Measurements from ENCODE around the gene SNHG17. TPM values are rescaled to one million over a fixed set of nuclear protein-coding genes. Genes with fewer than 3 reads are reported as not detected.
"Not testable (repeated sequence)": the region's sequence is repeated elsewhere in the genome, so short reads cannot be mapped to it uniquely, and the experiment has no call there.

The SNHG17 gene
- 10.0 and 11.2 TPM in 2 replicates for total RNA-seq (2012; rRNA removed)

DNA sequence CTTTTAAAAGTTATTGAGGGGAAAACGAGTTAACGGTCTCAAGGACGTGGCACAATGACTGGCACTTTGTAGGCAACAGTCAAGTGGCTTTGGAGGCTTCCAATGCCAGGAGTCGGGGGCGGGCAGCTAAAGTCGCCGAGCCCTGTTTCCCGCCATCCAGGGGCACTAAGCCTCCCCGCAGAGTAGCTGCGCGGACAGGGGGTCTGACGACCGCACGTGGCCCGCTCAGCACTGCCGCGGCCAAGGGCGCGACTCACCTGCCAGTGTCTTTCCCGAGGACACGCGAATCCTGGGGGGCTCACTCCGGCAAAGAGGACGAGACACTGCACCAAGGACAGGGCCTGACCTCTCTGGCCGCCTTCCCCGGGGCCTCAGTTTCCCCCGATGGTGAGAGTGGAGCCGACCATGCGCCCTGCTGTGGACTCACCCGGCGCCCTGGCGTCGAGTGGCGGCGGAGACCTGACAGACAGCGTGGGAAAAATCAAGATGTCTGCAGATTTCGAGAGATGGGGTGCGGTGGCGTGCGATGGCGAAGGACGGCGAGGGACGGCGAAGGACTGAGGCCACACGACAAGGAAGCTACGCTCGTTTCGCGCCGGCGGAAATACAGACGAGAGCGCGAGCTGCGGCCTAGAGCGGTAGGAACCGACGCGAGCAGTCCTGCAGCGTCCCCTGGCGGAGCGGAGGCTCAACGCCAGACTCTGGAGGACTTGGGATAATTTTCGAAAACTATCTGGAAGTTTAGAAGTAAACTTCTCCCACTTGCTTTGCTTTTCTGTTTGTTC lies at the start of gene SNHG17:
SNHG17 (minus strand) TSS at position 559 of the 785 bp plus-strand sequence.
- Histone ChIP-seq H3K4me2 (ENCODE audit: low read length) (peak within 1 kb of the TSS; percentile 92), H3K4me3 (ENCODE audit: low read length) (peak within 1 kb of the TSS; percentile 88), H3K36me3 (ENCODE audit: insufficient read depth, low read length) (peaks cover 36% of the 10 kb centered on the region), H3K9me3 (replicated peaks; ENCODE audit: low read length) (no peaks in the 10 kb centered on the region), H3K4me1 (ENCODE audit: control insufficient read depth, insufficient read depth, low read length) (peaks cover 34% of the 10 kb centered on the region), H3K27me3 (ENCODE audit: control insufficient read depth, insufficient read depth, low read length) (peaks cover 10% of the 10 kb centered on the region), H3K9ac (ENCODE audit: low read depth, low read length) (peak within 1 kb of the TSS; percentile 94)

GRCh38 chr20:38479596-38479995 lies 44.5 kb upstream of the SNHG17 start:
- H3K4me3 ChIP-seq (ENCODE audit: low read length) = no peak overlapping the region
- H3K9ac ChIP-seq (ENCODE audit: low read depth, low read length) = no peak overlapping the region
- H3K27me3 ChIP-seq (ENCODE audit: control insufficient read depth, insufficient read depth, low read length) = no peaks in the 10 kb centered on the region
- no peaks in the 10 kb centered on the region for H3K9me3 ChIP-seq (replicated peaks; ENCODE audit: low read length)
- H3K36me3 ChIP-seq (ENCODE audit: insufficient read depth, low read length) = peaks cover 3% of the 10 kb centered on the region
- no peak overlapping the region for H3K4me2 ChIP-seq (ENCODE audit: low read length)
- H3K4me1 ChIP-seq (ENCODE audit: control insufficient read depth, insufficient read depth, low read length) = peaks cover under 1% of the 10 kb centered on the region

DNA sequence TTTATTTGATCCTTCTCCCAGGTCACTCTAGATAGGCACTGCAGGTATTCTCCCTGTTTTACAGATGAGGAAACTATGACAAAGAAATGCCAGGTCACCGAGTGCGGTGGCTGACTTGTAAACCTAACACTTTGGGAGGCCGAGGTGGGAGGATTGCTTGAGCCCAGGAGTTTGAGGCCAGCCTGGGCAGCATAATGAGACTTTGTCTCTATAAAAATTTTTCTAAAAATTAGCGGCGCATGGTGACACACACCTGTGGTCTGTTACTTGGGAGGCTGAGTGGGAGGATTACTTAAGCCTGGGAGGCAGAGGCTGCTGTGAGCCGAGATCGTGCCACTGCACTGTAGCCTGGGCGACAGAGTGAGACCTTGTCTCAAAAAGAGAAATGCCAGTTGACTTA lies 42.6 kb upstream of the SNHG17 start:
- Histone ChIP-seq H3K9ac (ENCODE audit: low read depth, low read length) (no peak overlapping the region), H3K36me3 (ENCODE audit: insufficient read depth, low read length) (no peaks in the 10 kb centered on the region), H3K4me3 (ENCODE audit: low read length) (no peak overlapping the region), H3K4me2 (ENCODE audit: low read length) (no peak overlapping the region), H3K4me1 (ENCODE audit: control insufficient read depth, insufficient read depth, low read length) (peaks cover 10% of the 10 kb centered on the region), H3K9me3 (replicated peaks; ENCODE audit: low read length) (no peaks in the 10 kb centered on the region), H3K27me3 (ENCODE audit: control insufficient read depth, insufficient read depth, low read length) (no peaks in the 10 kb centered on the region)

DNA sequence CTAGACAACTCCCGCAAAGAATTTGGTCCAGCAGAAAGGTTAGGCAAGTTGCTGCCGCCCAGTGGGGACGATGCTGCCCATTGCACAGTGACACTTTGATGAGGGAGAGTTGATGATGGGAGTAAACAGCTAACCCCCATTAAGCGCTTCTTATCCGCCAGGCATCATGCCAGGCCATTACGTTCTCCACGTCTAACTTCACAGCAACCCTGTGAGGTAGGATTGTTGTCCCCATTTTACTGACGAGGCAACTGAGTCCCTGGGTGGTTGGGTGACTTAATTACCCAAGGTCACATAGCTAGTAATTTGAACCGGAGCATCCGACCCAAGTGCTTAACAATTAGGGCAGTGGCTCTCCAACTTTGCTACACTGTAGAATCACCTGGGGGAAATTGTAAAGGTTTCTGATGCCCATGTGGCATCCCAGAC lies 38.3 kb upstream of the SNHG17 start:
- Histone ChIP-seq H3K9ac (ENCODE audit: low read depth, low read length) (peak overlapping the region; percentile 90), H3K4me3 (ENCODE audit: low read length) (peak overlapping the region; percentile 84), H3K36me3 (ENCODE audit: insufficient read depth, low read length) (no peaks in the 10 kb centered on the region), H3K27me3 (ENCODE audit: control insufficient read depth, insufficient read depth, low read length) (peaks cover 5% of the 10 kb centered on the region), H3K4me2 (ENCODE audit: low read length) (peak overlapping the region; percentile 81), H3K9me3 (replicated peaks; ENCODE audit: low read length) (no peaks in the 10 kb centered on the region), H3K4me1 (ENCODE audit: control insufficient read depth, insufficient read depth, low read length) (peaks cover 10% of the 10 kb centered on the region)

GRCh38 chr20:38472513-38473366 lies 37.6 kb upstream of the SNHG17 start, which contains the start of gene RALGAPB:
TSS of gene RALGAPB (plus strand) at chr20:38472843. CDS start at chr20:38488433, 15,590 bp downstream.
- Histone ChIP-seq H3K4me2 (ENCODE audit: low read length) (peak within 1 kb of the TSS; percentile 84), H3K9me3 (replicated peaks; ENCODE audit: low read length) (no peaks in the 10 kb centered on the region), H3K27me3 (ENCODE audit: control insufficient read depth, insufficient read depth, low read length) (peaks cover 5% of the 10 kb centered on the region), H3K4me1 (ENCODE audit: control insufficient read depth, insufficient read depth, low read length) (peaks cover 10% of the 10 kb centered on the region), H3K36me3 (ENCODE audit: insufficient read depth, low read length) (no peaks in the 10 kb centered on the region), H3K9ac (ENCODE audit: low read depth, low read length) (peak within 1 kb of the TSS; percentile 90), H3K4me3 (ENCODE audit: low read length) (peak within 1 kb of the TSS; percentile 84)

DNA sequence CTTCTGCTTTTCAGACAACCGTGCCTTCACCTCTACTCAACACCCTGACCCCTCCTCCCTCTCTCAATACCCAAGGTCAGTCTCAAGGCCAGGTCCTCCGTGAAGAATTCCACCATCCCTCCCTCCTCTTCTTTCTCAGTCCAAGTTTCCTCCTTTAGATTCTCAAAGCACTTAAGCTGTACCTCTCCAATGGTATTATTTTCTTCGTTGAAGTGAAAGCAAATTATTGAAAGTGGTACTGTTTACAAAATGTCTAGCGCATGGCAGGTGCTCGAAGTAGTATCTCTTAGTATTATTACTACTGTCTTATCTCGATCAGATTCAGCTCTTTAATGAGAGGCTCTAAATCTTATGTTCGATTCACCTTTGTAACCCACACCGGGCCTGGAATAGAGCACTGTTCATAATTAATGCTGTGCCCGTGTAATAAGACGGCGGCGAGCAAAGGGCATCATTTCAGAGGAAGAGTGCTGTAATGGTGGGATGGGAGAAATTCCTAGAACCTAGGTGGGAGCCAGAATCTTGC lies 36.9 kb upstream of the SNHG17 start:
- Histone ChIP-seq H3K4me2 (ENCODE audit: low read length) (peak overlapping the region; percentile 84), H3K4me3 (ENCODE audit: low read length) (peak overlapping the region; percentile 84), H3K4me1 (ENCODE audit: control insufficient read depth, insufficient read depth, low read length) (peaks cover 10% of the 10 kb centered on the region), H3K9me3 (replicated peaks; ENCODE audit: low read length) (no peaks in the 10 kb centered on the region), H3K9ac (ENCODE audit: low read depth, low read length) (peak overlapping the region; percentile 21), H3K36me3 (ENCODE audit: insufficient read depth, low read length) (no peaks in the 10 kb centered on the region), H3K27me3 (ENCODE audit: control insufficient read depth, insufficient read depth, low read length) (peaks cover 5% of the 10 kb centered on the region)

GRCh38 chr20:38471245-38471644 lies 36.1 kb upstream of the SNHG17 start:
- H3K9ac ChIP-seq (ENCODE audit: low read depth, low read length) = no peak overlapping the region
- H3K4me2 ChIP-seq (ENCODE audit: low read length) = no peak overlapping the region
- H3K4me1 ChIP-seq (ENCODE audit: control insufficient read depth, insufficient read depth, low read length) = peaks cover 10% of the 10 kb centered on the region
- peaks cover 7% of the 10 kb centered on the region for H3K27me3 ChIP-seq (ENCODE audit: control insufficient read depth, insufficient read depth, low read length)
- no peak overlapping the region for H3K4me3 ChIP-seq (ENCODE audit: low read length)
- no peaks in the 10 kb centered on the region for H3K36me3 ChIP-seq (ENCODE audit: insufficient read depth, low read length)
- H3K9me3 ChIP-seq (replicated peaks; ENCODE audit: low read length) = no peaks in the 10 kb centered on the region

DNA sequence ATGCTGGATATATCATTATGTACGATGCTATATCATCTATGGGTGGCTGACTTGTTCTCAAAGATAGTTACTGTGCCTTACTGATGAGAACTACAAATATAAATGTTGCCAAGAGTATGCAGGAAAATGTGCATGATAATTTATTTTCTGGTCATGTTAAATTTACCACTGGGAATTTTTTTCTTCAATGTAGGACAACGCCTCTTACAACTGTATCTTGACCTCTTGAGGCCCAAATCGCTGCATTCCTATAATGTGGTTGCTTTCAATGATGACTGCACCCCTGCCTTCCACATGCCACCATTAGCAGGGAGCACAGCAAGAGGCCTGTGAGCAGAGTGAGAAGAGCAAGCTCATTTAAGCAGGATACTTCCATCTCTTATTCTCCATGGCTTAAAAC lies 31.9 kb upstream of the SNHG17 start:
- H3K4me3 ChIP-seq (ENCODE audit: low read length) = no peak overlapping the region
- H3K27me3 ChIP-seq (ENCODE audit: control insufficient read depth, insufficient read depth, low read length) = peaks cover 16% of the 10 kb centered on the region
- no peaks in the 10 kb centered on the region for H3K9me3 ChIP-seq (replicated peaks; ENCODE audit: low read length)
- no peak overlapping the region for H3K9ac ChIP-seq (ENCODE audit: low read depth, low read length)
- H3K36me3 ChIP-seq (ENCODE audit: insufficient read depth, low read length) = no peaks in the 10 kb centered on the region
- no peaks in the 10 kb centered on the region for H3K4me1 ChIP-seq (ENCODE audit: control insufficient read depth, insufficient read depth, low read length)
- H3K4me2 ChIP-seq (ENCODE audit: low read length) = no peak overlapping the region

DNA sequence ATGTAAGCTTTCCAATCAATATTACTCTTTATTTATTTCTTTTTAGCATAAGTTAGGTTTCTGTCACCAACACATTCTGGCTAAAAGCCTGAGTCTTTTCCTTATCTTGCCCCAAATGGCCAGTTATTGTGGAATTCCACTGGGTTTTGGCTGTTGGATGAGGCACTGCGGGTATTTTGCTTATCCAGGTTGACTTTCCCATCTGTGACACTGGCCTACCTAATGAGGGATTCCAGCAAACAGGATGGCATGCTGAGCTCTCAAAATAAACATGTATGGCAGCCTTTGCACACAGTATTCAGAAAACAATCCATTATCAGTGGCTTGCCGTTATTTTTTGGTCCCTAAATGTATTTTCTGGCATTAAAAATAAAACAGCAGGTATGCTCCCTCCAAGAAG lies 31.0 kb upstream of the SNHG17 start:
- H3K4me2 ChIP-seq (ENCODE audit: low read length) = no peak overlapping the region
- H3K27me3 ChIP-seq (ENCODE audit: control insufficient read depth, insufficient read depth, low read length) = peaks cover 16% of the 10 kb centered on the region
- no peak overlapping the region for H3K9ac ChIP-seq (ENCODE audit: low read depth, low read length)
- no peak overlapping the region for H3K4me3 ChIP-seq (ENCODE audit: low read length)
- H3K4me1 ChIP-seq (ENCODE audit: control insufficient read depth, insufficient read depth, low read length) = no peaks in the 10 kb centered on the region
- no peaks in the 10 kb centered on the region for H3K9me3 ChIP-seq (replicated peaks; ENCODE audit: low read length)
- no peaks in the 10 kb centered on the region for H3K36me3 ChIP-seq (ENCODE audit: insufficient read depth, low read length)

GRCh38 chr20:38461569-38461968 lies 26.4 kb upstream of the SNHG17 start:
- H3K4me2 ChIP-seq (ENCODE audit: low read length); H3K9me3 ChIP-seq (replicated peaks; ENCODE audit: low read length); H3K4me1 ChIP-seq (ENCODE audit: control insufficient read depth, insufficient read depth, low read length): not testable (repeated sequence)

DNA sequence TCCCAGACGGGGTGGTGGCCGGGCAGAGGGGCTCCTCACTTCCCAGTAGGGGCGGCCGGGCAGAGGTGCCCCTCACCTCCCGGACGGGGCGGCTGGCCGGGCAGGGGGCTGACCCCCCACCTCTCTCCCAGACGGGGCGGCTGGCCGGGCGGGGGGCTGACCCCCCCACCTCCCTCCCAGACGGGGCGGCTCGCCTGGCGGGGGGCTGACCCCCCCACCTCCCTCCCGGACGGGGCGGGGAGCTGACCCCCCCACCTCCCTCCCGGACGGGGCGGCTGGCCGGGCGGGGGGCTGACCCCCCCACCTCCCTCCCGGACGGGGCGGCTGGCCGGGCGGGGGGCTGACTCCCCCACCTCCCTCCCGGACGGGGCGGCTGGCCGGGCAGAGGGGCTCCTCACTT lies 26.0 kb upstream of the SNHG17 start:
- not testable (repeated sequence) for H3K9me3 ChIP-seq (replicated peaks; ENCODE audit: low read length); H3K4me3 ChIP-seq (ENCODE audit: low read length); H3K36me3 ChIP-seq (ENCODE audit: insufficient read depth, low read length); H3K4me1 ChIP-seq (ENCODE audit: control insufficient read depth, insufficient read depth, low read length); H3K9ac ChIP-seq (ENCODE audit: low read depth, low read length); H3K27me3 ChIP-seq (ENCODE audit: control insufficient read depth, insufficient read depth, low read length); H3K4me2 ChIP-seq (ENCODE audit: low read length)

More at GRCh38 chr20:38461569-38461968, 26.4 kb upstream of the SNHG17 start:
- not testable (repeated sequence) for H3K4me3 ChIP-seq (ENCODE audit: low read length); H3K9ac ChIP-seq (ENCODE audit: low read depth, low read length); H3K36me3 ChIP-seq (ENCODE audit: insufficient read depth, low read length)
- H3K27me3 ChIP-seq (ENCODE audit: control insufficient read depth, insufficient read depth, low read length) = peaks cover 11% of the 10 kb centered on the region

Measured in skeletal muscle satellite cell (primary cell).